ENCODE data around the gene TMEM132A.
"Not testable (repeated sequence)": the region's sequence is repeated elsewhere in the genome, so short reads cannot be mapped to it uniquely, and the experiment has no call there.

Gene TMEM132A

DNA sequence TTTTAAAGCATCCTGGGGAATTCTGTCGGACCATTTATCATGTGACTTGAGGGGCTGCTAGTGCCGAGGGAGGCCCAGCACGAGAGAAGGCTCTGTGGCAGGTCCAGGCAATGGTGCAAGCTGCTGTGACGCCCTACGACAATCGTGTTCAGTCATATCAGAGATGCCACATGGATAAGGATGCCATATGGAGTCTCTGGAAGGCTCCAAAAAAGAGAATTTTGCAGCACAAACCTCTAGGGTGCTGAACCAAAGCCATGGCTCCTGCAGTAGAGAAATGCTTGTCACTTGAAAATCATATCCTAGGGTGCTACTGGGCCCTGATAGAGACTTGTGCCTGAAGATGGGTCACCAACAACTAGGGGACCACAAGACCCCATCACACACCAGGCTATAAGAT, 40.5 kb downstream of the TMEM132A start:
- DNase-seq, result no peak

- peak; percentile 45 to 63 for DNase-seq
These were observed 42.6 kb downstream of the TMEM132A start for GRCh38 chr11:60966890-60967289.

DNA sequence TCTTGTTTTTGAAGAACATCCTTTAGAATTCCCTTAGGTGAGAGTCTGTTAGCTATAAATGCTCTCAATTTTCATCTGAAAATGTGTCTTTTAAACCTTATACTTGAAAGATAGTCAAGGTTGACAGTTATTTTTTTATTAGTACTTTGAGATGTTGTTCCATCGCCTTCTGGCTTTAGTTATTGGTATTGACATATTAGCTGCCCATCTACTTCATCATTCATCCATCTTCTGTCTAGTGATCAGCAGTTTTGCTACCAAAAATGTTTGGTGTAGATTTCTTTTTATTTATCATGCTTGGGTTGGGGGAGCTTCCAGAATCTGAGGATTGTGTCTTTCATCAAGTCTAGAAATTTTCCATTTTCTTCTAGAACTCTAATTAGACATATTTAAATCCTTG, 44.0 kb downstream of the TMEM132A start:
- DNase-seq, result no peak

GRCh38 chr11:60970369-60970774, 46.1 kb downstream of the TMEM132A start:
- DNase-seq, result peak; percentile 66 to 75

DNA sequence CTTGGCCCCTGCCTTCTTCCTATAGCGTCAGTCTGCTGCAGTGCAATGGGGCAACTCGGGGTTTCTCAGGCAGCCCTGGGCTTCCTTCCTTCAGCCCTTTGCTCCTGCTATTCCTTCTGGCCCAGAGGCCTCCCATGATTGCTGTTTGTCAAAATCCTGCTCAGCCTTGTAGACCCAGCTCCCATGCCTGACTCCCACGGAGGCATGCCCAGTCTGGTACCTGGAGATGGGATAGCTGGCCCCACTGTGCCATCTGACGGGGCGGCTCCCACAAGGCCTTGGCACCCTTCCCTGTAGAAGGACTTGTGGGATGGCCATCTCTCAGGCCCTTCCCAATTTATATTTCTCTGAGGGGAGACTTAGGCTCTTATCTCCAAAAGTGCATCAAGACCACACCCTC, 46.6 kb downstream of the TMEM132A start:
- no peak for DNase-seq

DNA sequence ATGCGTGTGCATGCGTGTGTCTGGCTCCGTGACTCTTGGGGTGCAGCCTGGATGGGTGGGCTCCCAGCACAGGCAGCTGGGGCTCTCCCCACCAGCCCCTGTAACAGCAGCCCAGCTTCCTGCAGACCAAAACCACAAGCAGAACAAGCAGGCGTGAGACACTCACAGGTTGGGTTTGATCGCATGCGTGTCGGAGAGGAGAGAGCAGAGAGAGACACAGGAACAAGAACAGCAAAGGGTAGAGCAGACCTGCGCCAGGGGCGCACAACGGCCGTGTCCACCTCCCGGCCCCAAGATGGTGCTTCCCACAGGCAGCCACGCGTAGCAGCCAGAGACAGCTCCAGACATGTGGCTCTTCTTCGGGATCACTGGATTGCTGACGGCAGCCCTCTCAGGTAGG, 47.3 kb downstream of the TMEM132A start, which contains the start of gene CD6:
TSS of gene CD6 (plus strand) at position 161 of the 400 bp plus-strand sequence. CDS start at position 347, 186 bp downstream.
- no peak for DNase-seq

DNA sequence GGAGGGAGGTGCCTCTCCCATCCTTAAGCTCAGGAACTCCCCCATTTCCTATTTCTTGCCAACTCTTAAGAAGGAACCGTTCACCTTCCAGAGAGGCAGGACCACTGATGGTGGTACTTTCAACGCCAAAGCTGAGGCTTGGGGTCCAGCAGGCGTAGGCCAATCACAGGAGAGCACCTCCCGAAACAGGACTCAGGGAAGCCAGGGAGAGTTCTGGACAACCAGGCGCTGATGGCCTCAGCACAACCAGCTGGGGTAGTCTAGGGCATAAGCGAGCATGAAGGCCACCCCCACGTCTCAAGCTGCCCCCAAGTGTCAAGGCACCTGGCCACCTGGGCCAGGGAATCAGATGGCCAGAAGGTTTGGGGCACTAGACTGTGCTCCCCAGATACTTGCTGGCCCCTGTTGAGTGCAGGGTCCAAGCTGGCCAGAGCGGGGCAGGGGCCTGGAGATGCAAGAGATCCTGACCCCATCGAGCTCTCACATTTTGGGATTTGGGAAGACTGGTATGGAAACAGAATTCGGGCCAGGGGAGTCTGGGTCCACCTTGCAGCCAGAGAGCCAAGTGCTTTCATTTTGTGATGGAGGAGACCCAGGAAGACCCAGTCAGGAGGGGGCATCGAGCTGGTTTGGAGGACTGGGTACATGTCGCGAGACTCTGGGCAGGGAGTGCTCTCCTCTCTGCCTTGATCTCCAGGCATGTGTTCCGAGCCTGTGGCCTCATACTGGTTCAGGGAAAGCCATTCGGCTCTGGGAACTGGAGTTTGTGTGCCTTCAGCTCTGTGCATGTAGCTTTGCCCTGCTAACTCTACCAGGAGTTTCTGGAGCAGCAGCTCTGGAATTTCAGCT, 48.1 kb downstream of the TMEM132A start:
- DNase-seq, result no peak

GRCh38 chr11:60973699-60974098, 49.4 kb downstream of the TMEM132A start:
- DNase-seq, result peak in 1 of 2 donors; percentile 26

- DNase-seq, result not testable (repeated sequence)
These were observed 50.1 kb downstream of the TMEM132A start for GRCh38 chr11:60974316-60974715.

- no peak for DNase-seq
These were observed 50.5 kb downstream of the TMEM132A start for GRCh38 chr11:60974726-60975125.

DNA sequence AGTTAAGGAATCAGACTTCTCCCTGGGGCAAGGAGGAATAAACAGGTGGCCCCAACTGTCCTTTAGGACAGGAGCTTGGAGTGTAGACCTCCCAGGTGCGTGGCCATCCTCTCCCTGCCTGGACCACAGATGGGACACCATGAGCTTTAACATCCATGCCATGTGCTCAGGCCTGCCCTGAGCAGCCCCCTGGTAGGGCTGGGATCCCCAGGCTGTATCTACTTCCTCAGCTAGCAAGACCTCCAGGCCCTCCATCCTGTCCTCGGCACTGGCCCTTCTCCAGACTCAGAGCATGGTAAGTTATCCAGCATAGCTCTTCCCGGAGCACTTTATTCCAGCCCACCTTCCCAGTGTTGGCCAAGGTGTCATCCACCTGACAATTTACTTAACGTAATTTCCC, 53.0 kb downstream of the TMEM132A start:
- no peak for DNase-seq

GRCh38 chr11:60977836-60978235, 53.6 kb downstream of the TMEM132A start:
- DNase-seq, result no peak

DNA sequence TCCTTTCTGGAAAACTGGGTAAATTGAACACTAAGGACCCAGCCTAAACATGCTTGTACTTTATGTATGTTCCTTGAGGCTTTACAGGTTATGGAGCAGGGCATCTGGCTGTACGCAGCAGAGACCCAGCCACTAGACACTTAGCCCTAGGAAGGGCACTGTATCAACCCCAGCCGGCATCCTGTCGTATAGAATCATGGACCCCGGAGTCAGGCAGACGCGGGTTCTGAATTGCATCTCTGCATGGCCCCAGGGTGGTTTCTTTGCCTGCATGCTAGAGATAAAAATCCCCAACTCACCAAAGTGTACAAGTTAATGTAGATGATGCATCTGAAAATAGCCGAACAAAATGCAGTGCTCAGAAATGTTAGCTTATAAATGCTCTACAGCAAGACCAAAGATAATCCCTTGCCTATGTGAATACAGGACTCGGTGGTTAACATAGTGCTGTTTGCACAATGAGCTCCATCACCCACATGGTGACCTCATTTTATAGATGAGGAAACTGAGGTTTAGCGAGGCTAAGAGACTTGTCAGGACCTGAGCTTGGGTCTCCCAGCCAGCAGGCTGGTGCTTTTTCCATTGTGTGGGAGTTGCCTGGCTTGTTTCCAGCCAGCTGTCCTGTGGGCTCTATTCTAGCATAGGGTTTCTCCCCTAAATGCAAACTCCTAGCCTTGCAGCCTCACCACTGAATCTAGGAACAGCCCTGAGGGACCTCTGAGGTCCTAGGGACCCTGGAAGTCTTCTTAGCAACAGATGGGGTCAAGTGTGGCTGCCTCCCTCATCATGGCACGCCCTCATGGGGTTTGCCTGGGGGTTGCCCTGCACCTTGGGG, 54.5 kb downstream of the TMEM132A start:
- peak; percentile 95 to 98 for DNase-seq

GRCh38 chr11:60981515-60981914, 57.3 kb downstream of the TMEM132A start:
- DNase-seq, result no peak

GRCh38 chr11:60982184-60982583, 57.9 kb downstream of the TMEM132A start:
- peak in 1 of 2 donors; percentile 55 for DNase-seq

- no peak for DNase-seq
These were observed 59.9 kb downstream of the TMEM132A start for GRCh38 chr11:60984149-60984548.

DNA sequence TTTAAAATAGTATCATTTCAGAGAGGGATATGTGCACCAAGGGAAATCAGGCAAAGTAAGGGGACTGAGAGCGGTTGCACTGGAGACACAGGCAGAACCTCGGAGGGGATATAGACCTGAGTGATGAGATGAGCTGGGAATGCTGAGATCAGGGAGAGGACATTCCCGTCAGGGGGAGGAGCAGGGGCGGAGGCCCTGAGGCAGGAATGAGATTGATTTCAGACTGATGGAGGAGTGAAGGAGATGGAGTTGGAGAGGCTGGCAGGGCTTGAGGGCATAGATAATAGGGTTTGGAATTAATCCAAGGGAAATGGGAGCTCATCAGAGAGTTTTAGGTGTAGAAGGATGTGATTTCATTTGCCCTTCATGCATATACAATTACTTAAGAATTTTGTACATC, 60.4 kb downstream of the TMEM132A start:
- no peak for DNase-seq

- DNase-seq, result no peak
These were observed 61.2 kb downstream of the TMEM132A start for GRCh38 chr11:60985501-60985900.

- peak; percentile 90 to 97 for DNase-seq
These were observed 62.0 kb downstream of the TMEM132A start for GRCh38 chr11:60985991-60986915.
